Endothelial cell of umbilical vein (primary cell): ENCODE data around the gene CFLAR. TPM values are rescaled to one million over a fixed set of nuclear protein-coding genes. Genes with fewer than 3 reads are reported as not detected.
A peak's percentile ranks its signal among the peaks of the same experiment; 100 is the strongest.
"Not testable (repeated sequence)": the region's sequence is repeated elsewhere in the genome, so short reads cannot be mapped to it uniquely, and the experiment has no call there.

Source experiments
- BruUV-seq: library from RNA; stranded (reverse); fragments of 400-500 nt; replicated peaks from 2 replicates; lab custom pipeline; 2021; lab: Mats Ljungman, UMichigan
- CTCF ChIA-PET: fragments of 300-600, 350-600 bp; sonication (Branson Sonifier 250); formaldehyde crosslinking; loops from one replicate; lab custom pipeline; 2021; ENCODE audit warnings: antibody characterized with exemption, inconsistent platforms; lab: Charles Lee
- POLR2A ChIA-PET: fragments of 300-600, 350-600 bp; sonication (Branson Sonifier 250); formaldehyde crosslinking; loops from one replicate; lab custom pipeline; 2021; ENCODE audit warnings: antibody characterized with exemption, inconsistent platforms; lab: Charles Lee
- DNase-seq: peaks from one replicate; pipeline ENCODE4 v3.0.0-alpha.2; 2011; ENCODE audit warnings: low read depth, low spot score
- FAIRE-seq: peaks from 2 replicates; lab custom pipeline; 2011; peaks lifted over from hg19 to GRCh38; lab: Jason Lieb, UNC
- H2AFZ ChIP-seq: 2 replicates; pipeline ENCODE4 v1.6.0; 2012; ENCODE audit warnings: low read depth, low read length, control low read depth, inconsistent platforms
- H3K27ac ChIP-seq: 2 replicates; pipeline ENCODE4 v1.5.1; 2011; ENCODE audit warnings: low read depth, mild to moderate bottlenecking, control low read depth, low read length, moderate library complexity; ENCODE audit not compliant: insufficient read depth
- H3K27me3 ChIP-seq, 2 experiments: 2 replicates each; pipeline versions ENCODE4 v1.6.0 to v1.6.1; 2011; ENCODE audit warnings: low read length in 2 of 2, mixed read lengths in 1 of 2; ENCODE audit not compliant: control insufficient read depth in 2 of 2, insufficient read depth in 2 of 2
- H3K36me3 ChIP-seq, 2 experiments: 2 replicates in 1 of 2; 3 replicates in 1 of 2; pipeline ENCODE4 v1.5.1; 2011; ENCODE audit warnings: low read length in 2 of 2, mild to moderate bottlenecking in 1 of 2, moderate library complexity in 1 of 2; ENCODE audit not compliant: control insufficient read depth in 2 of 2, insufficient read depth in 2 of 2; ENCODE audit errors: extremely low read depth in 1 of 2
- H3K4me1 ChIP-seq: 3 replicates; pipeline ENCODE4 v1.5.1; 2011; ENCODE audit warnings: mild to moderate bottlenecking, low read length; ENCODE audit not compliant: control insufficient read depth, insufficient read depth; ENCODE audit errors: extremely low read depth
- H3K4me2 ChIP-seq: 2 replicates; pipeline ENCODE4 v1.6.1; 2011; ENCODE audit warnings: low read length, control low read depth, mixed read lengths; ENCODE audit not compliant: insufficient read depth
- H3K4me3 ChIP-seq, 3 experiments: fragments of 200-600 bp in 1 of 3; sonication (generic), shearing (Covaris generic) in 1 of 3; replicated peaks in 1 of 3; 2 replicates each; pipeline ENCODE4 v1.5.1; 2011 to 2016; ENCODE audit warnings: control low read depth in 3 of 3, low read length in 3 of 3, mild to moderate bottlenecking in 2 of 3, inconsistent platforms in 1 of 3, low read depth in 1 of 3, moderate library complexity in 1 of 3; ENCODE audit not compliant: insufficient read depth in 1 of 3
- H3K79me2 ChIP-seq: 2 replicates; pipeline ENCODE4 v1.6.0; 2012; ENCODE audit warnings: low read length, inconsistent platforms; ENCODE audit not compliant: control insufficient read depth, insufficient read depth
- H3K9ac ChIP-seq: replicated peaks from 2 replicates; pipeline ENCODE3; 2011; ENCODE audit warnings: low read length, control low read depth; ENCODE audit not compliant: insufficient read depth; ENCODE audit errors: extremely low read depth
- H3K9me1 ChIP-seq: replicated peaks from 3 replicates; pipeline ENCODE4 v1.6.0; 2011; ENCODE audit warnings: mild to moderate bottlenecking, low read length; ENCODE audit not compliant: control insufficient read depth, insufficient read depth; ENCODE audit errors: extremely low read depth
- H3K9me3 ChIP-seq: replicated peaks from 2 replicates; pipeline ENCODE4 v1.5.1; 2012; ENCODE audit warnings: low read length, inconsistent platforms; ENCODE audit not compliant: control insufficient read depth, insufficient read depth
- H4K20me1 ChIP-seq: replicated peaks from 2 replicates; pipeline ENCODE3; 2011; ENCODE audit warnings: mild to moderate bottlenecking, low read length; ENCODE audit not compliant: control insufficient read depth, insufficient read depth; ENCODE audit errors: extremely low read depth
- FOS ChIP-seq: IDR thresholded peaks from 2 replicates; pipeline ENCODE4 v1.6.1; 2011; ENCODE audit warnings: mild to moderate bottlenecking, low read length, moderate library complexity, borderline replicate concordance; ENCODE audit not compliant: insufficient read depth
- GATA2 ChIP-seq: IDR thresholded peaks from 2 replicates; pipeline ENCODE4 v1.7.0; 2011; ENCODE audit warnings: low read depth, mild to moderate bottlenecking, moderate library complexity, mixed read lengths, low read length; ENCODE audit not compliant: insufficient read length, insufficient read depth
- MYC ChIP-seq: IDR thresholded peaks from one replicate; pipeline ENCODE4 v1.6.1; 2011; ENCODE audit warnings: mild to moderate bottlenecking, low read depth, low read length
- dilution Hi-C: fragments of 300-500 bp; cut with MboI; formaldehyde crosslinking; loops from one replicate; pipeline ENCODE4 v1.15.0; 2019; ENCODE audit warnings: low sequenced_read_pairs; ENCODE audit not compliant: extremely low pct_ligation_motif_present
- intact Hi-C: fragments of 100-400 bp; cut with micrococcal nuclease; formaldehyde crosslinking; loops from one replicate; pipeline ENCODE4 v1.10.0; 2022
- polyA plus RNA-seq, 4 experiments: library from polyadenylated mRNA; depleted of rRNA in 3 of 4; stranded (reverse) in 3 of 4; unstranded in 1 of 4; fragments of >200 nt; gene quantifications; 2 replicates each; pipeline versions ENCODE4 v1.2.1 to v1.2.3, GENCODE V29; 2011 to 2012; ENCODE audit warnings: missing spikeins in 1 of 4
- total RNA-seq: library from RNA; stranded (reverse); gene quantifications from 2 replicates; pipeline ENCODE4 v1.2.3, GENCODE V29; 2021
- TF ChIP-seq, protein P1 (sequence below), 2 donors: IDR thresholded peaks; 1 replicate in 1 of 2; 2 replicates in 1 of 2; pipeline ENCODE4 v1.5.1; 2011; ENCODE audit warnings: low read length in 2 of 2, mild to moderate bottlenecking in 2 of 2, moderate library complexity in 2 of 2, control low read depth in 1 of 2, inconsistent platforms in 1 of 2, low read depth in 1 of 2; ENCODE audit not compliant: insufficient read depth in 1 of 2; ENCODE audit errors: extremely low read depth in 1 of 2

Gene CFLAR
- total and polyA plus RNA-seq, 2 donors (not counting 3 experiments of a cell fraction or from before 2014, with no cell fraction given) = 104 to 260 TPM

DNA sequence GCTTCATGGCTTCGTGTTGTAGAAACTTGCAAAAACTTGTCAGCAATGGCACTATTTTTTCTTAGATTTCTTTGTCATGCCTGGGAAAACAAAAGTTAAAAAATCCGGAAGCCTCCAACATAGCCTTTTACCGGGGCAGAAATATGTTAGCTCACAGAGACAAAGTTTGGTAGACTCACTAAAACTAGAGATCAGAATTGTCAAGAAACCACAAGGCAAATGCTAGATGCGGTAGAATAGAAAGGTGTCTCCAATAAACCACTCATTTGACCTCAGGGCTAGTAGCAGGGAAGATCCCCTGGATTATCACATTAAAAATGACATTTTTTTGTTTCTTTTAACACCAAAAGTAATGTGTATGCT is 67.4 kb downstream of the CFLAR start:
- ChIA-PET CTCF (interaction anchor here (0.9 to 5.7 kb wide), 21 partner anchors 9 to 439 kb away, joined by 3 to 331 read pairs (median 7); partner anchors contain the start of genes FLACC1 and ORC2), POLR2A (interaction anchor here (0.6 to 1.6 kb wide), 4 partner anchors 37 to 319 kb away, joined by 4 to 13 read pairs (median 5); partner anchors contain the start of gene CLK1)
- Histone ChIP-seq H3K4me1 (peaks cover 18% of the 10 kb centered on the region), H3K9ac (peak overlapping the region; percentile 88), H3K27me3 (no peaks in the 10 kb centered on the region), H3K36me3 (peaks cover 4 to 9% of the 10 kb centered on the region in 2 experiments), H3K9me1 (no peaks in the 10 kb centered on the region), H4K20me1 (no peaks in the 10 kb centered on the region), H3K4me2 (peak overlapping the region; percentile 97), H3K27ac (peak overlapping the region; percentile 77), H3K79me2 (peaks cover 20% of the 10 kb centered on the region), H2AFZ (peak overlapping the region; percentile 44), H3K9me3 (no peaks in the 10 kb centered on the region), H3K4me3 (peak overlapping the region; percentile 59 to 96 (median 85))
- intact Hi-C loops = loop anchor here (1.0 to 2.0 kb wide), 6 partner anchors 8 to 437 kb away; no protein-coding TSS in a partner anchor
- DNase-seq = no peak
- FAIRE-seq = no peak
- BruUV-seq = TSS peak; percentile 86
- no peak for TF ChIP-seq GATA2
- TF ChIP-seq, protein P1, sequence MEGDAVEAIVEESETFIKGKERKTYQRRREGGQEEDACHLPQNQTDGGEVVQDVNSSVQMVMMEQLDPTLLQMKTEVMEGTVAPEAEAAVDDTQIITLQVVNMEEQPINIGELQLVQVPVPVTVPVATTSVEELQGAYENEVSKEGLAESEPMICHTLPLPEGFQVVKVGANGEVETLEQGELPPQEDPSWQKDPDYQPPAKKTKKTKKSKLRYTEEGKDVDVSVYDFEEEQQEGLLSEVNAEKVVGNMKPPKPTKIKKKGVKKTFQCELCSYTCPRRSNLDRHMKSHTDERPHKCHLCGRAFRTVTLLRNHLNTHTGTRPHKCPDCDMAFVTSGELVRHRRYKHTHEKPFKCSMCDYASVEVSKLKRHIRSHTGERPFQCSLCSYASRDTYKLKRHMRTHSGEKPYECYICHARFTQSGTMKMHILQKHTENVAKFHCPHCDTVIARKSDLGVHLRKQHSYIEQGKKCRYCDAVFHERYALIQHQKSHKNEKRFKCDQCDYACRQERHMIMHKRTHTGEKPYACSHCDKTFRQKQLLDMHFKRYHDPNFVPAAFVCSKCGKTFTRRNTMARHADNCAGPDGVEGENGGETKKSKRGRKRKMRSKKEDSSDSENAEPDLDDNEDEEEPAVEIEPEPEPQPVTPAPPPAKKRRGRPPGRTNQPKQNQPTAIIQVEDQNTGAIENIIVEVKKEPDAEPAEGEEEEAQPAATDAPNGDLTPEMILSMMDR (IDR thresholded peaks at IDR 0.05; ENCODE audit: extremely low read depth in 1 of 2, insufficient read depth in 1 of 2, low read depth in 1 of 2, low read length in 2 of 2) = no peak
- TF ChIP-seq FOS = no peak
- no peak for TF ChIP-seq MYC
- dilution Hi-C loops = loop anchor here (25.0 kb wide), 1 partner anchor 271 kb away; no protein-coding TSS in a partner anchor

- not testable (repeated sequence) for H4K20me1 ChIP-seq, H3K9me1 ChIP-seq, H3K36me3 ChIP-seq, H3K27ac ChIP-seq, H2AFZ ChIP-seq, H3K27me3 ChIP-seq, H3K9me3 ChIP-seq, BruUV-seq
- CTCF ChIA-PET = interaction anchor here (1.2 to 5.7 kb wide), 9 partner anchors 8 to 438 kb away, joined by 3 to 331 read pairs (median 26); no protein-coding TSS in a partner anchor
- peak overlapping the region; percentile 88 for H3K9ac ChIP-seq
- dilution Hi-C loops (loop anchor here (25.0 kb wide), 1 partner anchor 272 kb away; no protein-coding TSS in a partner anchor), intact Hi-C loops (loop anchor here (1.0 to 2.0 kb wide), 6 partner anchors 7 to 437 kb away; no protein-coding TSS in a partner anchor)
- peaks cover 20% of the 10 kb centered on the region for H3K79me2 ChIP-seq
- H3K4me1 ChIP-seq = peaks cover 18% of the 10 kb centered on the region
- peak; percentile 42 for DNase-seq
- FAIRE-seq = peak; percentile 24
- POLR2A ChIA-PET = interaction anchor here (1.6 kb wide), 1 partner anchor 48 kb away, joined by 13 read pairs; no protein-coding TSS in a partner anchor
- peak overlapping the region; percentile 59 to 96 (median 85) for H3K4me3 ChIP-seq
- H3K4me2 ChIP-seq = peak overlapping the region; percentile 97
Observed at GRCh38 chr2:201183835-201184234, 67.9 kb downstream of the CFLAR start.

DNA sequence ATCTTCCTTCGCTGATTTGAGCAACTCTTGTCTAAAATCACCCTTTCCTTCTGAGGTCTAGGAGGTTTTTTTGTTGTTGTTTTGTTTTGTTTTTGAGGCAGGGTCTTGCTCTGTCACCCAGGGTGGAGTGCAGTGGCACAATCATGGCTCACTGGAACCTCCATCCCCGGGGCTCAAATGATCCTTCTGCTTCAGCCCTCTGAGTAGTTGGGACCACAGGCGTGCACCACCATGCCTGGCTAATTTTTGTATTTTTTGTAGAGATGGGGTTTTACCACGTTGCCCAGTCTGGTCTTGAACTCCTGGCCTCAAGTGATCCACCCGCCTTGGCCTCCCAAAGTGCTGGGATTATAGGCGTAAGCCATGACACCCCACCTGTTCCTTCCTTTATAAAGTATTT is 68.3 kb downstream of the CFLAR start:
- intact Hi-C loops, H3K9me3 ChIP-seq, H4K20me1 ChIP-seq, H3K27ac ChIP-seq, POLR2A ChIA-PET, H3K27me3 ChIP-seq, H2AFZ ChIP-seq, FAIRE-seq, DNase-seq, BruUV-seq, H3K36me3 ChIP-seq, H3K9me1 ChIP-seq: not testable (repeated sequence)
- peak overlapping the region; percentile 59 to 96 (median 85) for H3K4me3 ChIP-seq
- H3K4me1 ChIP-seq = peaks cover 18% of the 10 kb centered on the region
- H3K4me2 ChIP-seq = peak overlapping the region; percentile 97
- dilution Hi-C loops = loop anchor here (25.0 kb wide), 1 partner anchor 272 kb away; no protein-coding TSS in a partner anchor
- CTCF ChIA-PET = interaction anchor here (2.2 to 5.7 kb wide), 4 partner anchors 11 to 49 kb away, joined by 26 to 331 read pairs (median 34); no protein-coding TSS in a partner anchor
- H3K79me2 ChIP-seq = peaks cover 20% of the 10 kb centered on the region
- peak overlapping the region; percentile 88 for H3K9ac ChIP-seq
